Adrenal gland (tissue), 5 donors: ENCODE measurements around the gene AIFM2.

ENCODE experiments used
- CTCF ChIP-seq, 6 experiments: fragments of 450-650 bp in 4 of 6; fragments of 200-600 bp in 2 of 6; sonication (generic) in 1 of 6; IDR thresholded peaks; 1 replicate in 5 of 6; 2 replicates in 1 of 6; pipeline versions ENCODE4 v1.5.1 to v1.8.0; 2016 to 2021; ENCODE audit warnings: antibody characterized with exemption in 6 of 6, mild to moderate bottlenecking in 2 of 6, moderate library complexity in 1 of 6
- POLR2A ChIP-seq, 2 donors: fragments of 450-650 bp; IDR thresholded peaks; one replicate each; pipeline ENCODE4 v1.6.1; 2017; ENCODE audit warnings: antibody characterized with exemption in 2 of 2, mild to moderate bottlenecking in 2 of 2, moderate library complexity in 1 of 2
- donor health status: DM: no; HTN: no; CAD: no.

- TF ChIP-seq CTCF (IDR thresholded peaks at IDR 0.05), result no peak
- no peak for TF ChIP-seq POLR2A (IDR thresholded peaks at IDR 0.05)
Measured at GRCh38 chr10:70101668-70102067, 31.0 kb downstream of the AIFM2 start.
